ENCODE measurements around the gene TRAPPC10. TPM values are rescaled to one million over a fixed set of nuclear protein-coding genes. Genes with fewer than 3 reads are reported as not detected.

The TRAPPC10 gene
- total and polyA plus RNA-seq, 5 donors from 2014 or later = 13.5 to 132 (median 17.9) TPM

DNA sequence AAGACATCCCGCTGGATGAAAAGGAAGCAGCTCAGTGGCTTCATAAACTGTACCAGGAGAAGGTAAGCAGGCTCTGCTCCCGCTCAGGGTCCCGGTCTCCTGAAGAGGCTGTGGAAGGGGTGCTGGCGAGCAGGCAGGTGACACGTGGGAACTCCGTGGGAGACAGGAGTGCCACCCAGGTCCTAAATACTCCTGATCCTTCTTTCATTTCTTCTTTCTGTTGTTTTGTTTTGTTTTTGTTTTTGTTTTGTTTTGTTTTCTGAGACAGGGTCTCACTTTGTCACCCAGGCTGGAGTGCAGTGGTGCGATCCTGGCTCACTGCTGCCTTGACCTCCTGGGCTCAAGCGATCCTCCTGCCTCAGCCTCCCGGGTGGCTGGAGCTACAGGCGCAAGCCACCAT, 34.0 kb upstream of the TRAPPC10 start:
- DNase-seq (no peak), ATAC-seq (ENCODE audit: low read depth in 2 of 2) (no peak)
- Histone ChIP-seq H3K4me1 (ENCODE audit: control insufficient read depth, insufficient read depth, low read length, poor library complexity, severe bottlenecking) (no peaks in the 10 kb centered on the region), H3K27ac (ENCODE audit: insufficient read depth, low read length, poor library complexity, severe bottlenecking) (no peak overlapping the region), H3K27me3 (ENCODE audit: control insufficient read depth, insufficient read depth, low read length) (no peaks in the 10 kb centered on the region), H3K9me3 (ENCODE audit: control insufficient read depth in 2 of 2, low read length in 2 of 2) (no peaks in the 10 kb centered on the region), H3K36me3 (ENCODE audit: control insufficient read depth, insufficient read depth, low read length) (peaks cover 18% of the 10 kb centered on the region), H3K4me3 (ENCODE audit: low read depth, low read length) (no peak overlapping the region)
- Mint-ChIP-seq H3K4me1 (peaks cover 5 to 15% (median 6%) of the 10 kb centered on the region in 4 donors), H3K36me3 (peaks cover 4% of the 10 kb centered on the region), H3K9me3 (no peaks in the 10 kb centered on the region), H3K4me3 (no peak overlapping the region), H3K27ac (no peak overlapping the region), H3K27me3 (no peaks in the 10 kb centered on the region)

DNA sequence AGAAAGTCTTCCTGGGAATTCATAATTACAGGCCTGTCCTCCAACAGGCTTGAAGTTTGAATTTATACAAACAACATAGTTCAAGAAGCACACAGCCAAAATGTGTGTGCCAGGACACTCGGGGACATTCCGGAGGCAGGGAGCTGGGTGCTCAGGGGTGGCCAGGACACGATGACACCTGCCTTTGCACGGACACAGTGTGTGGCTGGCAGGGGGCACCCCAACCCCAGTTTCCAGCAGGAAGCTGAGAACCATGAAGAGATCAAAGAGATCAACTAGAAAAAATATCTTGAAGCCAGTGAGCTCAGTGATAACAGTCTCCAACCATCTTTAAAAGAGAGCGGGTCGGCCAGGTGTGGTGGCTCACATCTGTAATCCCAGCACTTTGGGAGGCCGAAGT, 32.5 kb upstream of the TRAPPC10 start:
- Mint-ChIP-seq H3K36me3 (peaks cover 11% of the 10 kb centered on the region), H3K27ac (no peak overlapping the region), H3K4me3 (no peak overlapping the region), H3K9me3 (no peaks in the 10 kb centered on the region), H3K4me1 (peaks cover 0 to 9% (median 3%) of the 10 kb centered on the region in 4 donors), H3K27me3 (no peaks in the 10 kb centered on the region)
- Histone ChIP-seq H3K9me3 (ENCODE audit: control insufficient read depth in 2 of 2, low read length in 2 of 2) (no peaks in the 10 kb centered on the region), H3K4me3 (ENCODE audit: low read depth, low read length) (no peak overlapping the region), H3K4me1 (ENCODE audit: control insufficient read depth, insufficient read depth, low read length, poor library complexity, severe bottlenecking) (no peaks in the 10 kb centered on the region), H3K27ac (ENCODE audit: insufficient read depth, low read length, poor library complexity, severe bottlenecking) (no peak overlapping the region), H3K36me3 (ENCODE audit: control insufficient read depth, insufficient read depth, low read length) (peaks cover 18% of the 10 kb centered on the region), H3K27me3 (ENCODE audit: control insufficient read depth, insufficient read depth, low read length) (no peaks in the 10 kb centered on the region)
- DNase-seq (no peak), ATAC-seq (ENCODE audit: low read depth in 2 of 2) (no peak)

- Mint-ChIP-seq H3K27ac (no peak overlapping the region), H3K9me3 (no peaks in the 10 kb centered on the region)
Measured at GRCh38 chr21:43981151-43981870, 30.8 kb upstream of the TRAPPC10 start.

DNA sequence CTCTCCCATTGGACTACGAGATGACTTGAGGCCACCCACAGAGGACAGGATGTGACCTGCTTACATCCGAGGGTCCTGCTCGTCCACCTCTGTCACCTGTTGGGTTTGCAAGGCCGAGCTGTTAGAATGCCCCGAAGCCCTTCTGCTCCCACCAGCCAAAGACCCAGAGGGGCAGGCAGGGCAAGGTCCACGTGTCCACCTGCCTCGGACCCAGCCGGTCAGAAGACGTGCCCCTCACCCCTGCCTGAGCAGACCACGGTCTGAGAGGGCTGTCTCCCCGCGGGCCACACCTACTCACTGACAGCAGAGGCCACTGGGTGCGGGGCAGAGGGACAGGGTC, 30.3 kb upstream of the TRAPPC10 start:
- Histone ChIP-seq H3K9me3 (ENCODE audit: control insufficient read depth in 2 of 2, low read length in 2 of 2) (no peaks in the 10 kb centered on the region), H3K27ac (ENCODE audit: insufficient read depth, low read length, poor library complexity, severe bottlenecking) (no peak overlapping the region), H3K36me3 (ENCODE audit: control insufficient read depth, insufficient read depth, low read length) (peaks cover 18% of the 10 kb centered on the region), H3K4me1 (ENCODE audit: control insufficient read depth, insufficient read depth, low read length, poor library complexity, severe bottlenecking) (peaks cover 6% of the 10 kb centered on the region), H3K4me3 (ENCODE audit: low read depth, low read length) (no peak overlapping the region), H3K27me3 (ENCODE audit: control insufficient read depth, insufficient read depth, low read length) (no peaks in the 10 kb centered on the region)
- no peaks in the 10 kb centered on the region for H3K9me3 Mint-ChIP-seq
- no peaks in the 10 kb centered on the region for H3K27me3 Mint-ChIP-seq
- DNase-seq (no peak), ATAC-seq (ENCODE audit: low read depth in 2 of 2) (no peak)
- H3K36me3 Mint-ChIP-seq = peaks cover 11% of the 10 kb centered on the region
- no peak overlapping the region for H3K27ac Mint-ChIP-seq
- peaks cover 0 to 16% (median 2%) of the 10 kb centered on the region in 4 donors for H3K4me1 Mint-ChIP-seq
- H3K4me3 Mint-ChIP-seq = no peak overlapping the region

More at GRCh38 chr21:43981151-43981870, 30.8 kb upstream of the TRAPPC10 start:
- H3K27ac ChIP-seq (ENCODE audit: insufficient read depth, low read length, poor library complexity, severe bottlenecking) = no peak overlapping the region
- DNase-seq = no peak
- peaks cover 6% of the 10 kb centered on the region for H3K4me1 ChIP-seq (ENCODE audit: control insufficient read depth, insufficient read depth, low read length, poor library complexity, severe bottlenecking)
- H3K4me3 ChIP-seq (ENCODE audit: low read depth, low read length) = no peak overlapping the region
- Mint-ChIP-seq H3K4me1 (peaks cover 0 to 11% (median 2%) of the 10 kb centered on the region in 4 donors), H3K36me3 (peaks cover 11% of the 10 kb centered on the region), H3K4me3 (no peak overlapping the region), H3K27me3 (no peaks in the 10 kb centered on the region)
- no peaks in the 10 kb centered on the region for H3K27me3 ChIP-seq (ENCODE audit: control insufficient read depth, insufficient read depth, low read length)
- H3K9me3 ChIP-seq (ENCODE audit: control insufficient read depth in 2 of 2, low read length in 2 of 2) = no peaks in the 10 kb centered on the region
- no peak for ATAC-seq (ENCODE audit: low read depth in 2 of 2)
- H3K36me3 ChIP-seq (ENCODE audit: control insufficient read depth, insufficient read depth, low read length) = peaks cover 18% of the 10 kb centered on the region

DNA sequence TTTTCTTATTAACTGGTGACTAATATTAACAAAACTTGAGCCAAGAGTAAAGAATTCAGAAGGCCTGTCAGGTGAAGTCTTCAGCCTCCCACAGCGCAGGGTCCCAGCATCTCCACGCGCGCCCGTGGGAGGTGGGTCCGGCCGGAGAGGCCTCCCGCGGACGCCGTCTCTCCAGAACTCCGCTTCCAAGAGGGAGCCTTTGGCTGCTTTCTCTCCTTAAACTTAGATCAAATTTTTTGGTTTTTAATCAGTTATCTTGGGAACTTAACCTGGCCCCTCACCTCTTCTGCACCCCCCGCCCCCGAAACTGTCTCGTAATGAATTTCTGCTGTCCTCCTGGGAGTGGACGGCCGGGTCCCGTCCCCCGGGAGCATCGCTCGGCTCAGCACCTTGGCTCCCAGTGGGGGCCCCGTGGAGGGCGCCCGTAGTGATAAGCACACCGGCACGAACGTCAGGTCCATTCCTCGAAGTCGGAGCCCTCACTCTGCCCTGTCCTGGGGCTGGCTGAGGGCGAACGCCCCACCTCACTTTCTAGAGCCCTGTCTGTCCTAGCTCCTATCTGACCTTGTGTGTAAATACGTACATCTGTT, 29.5 kb upstream of the TRAPPC10 start:
- H3K36me3 ChIP-seq (ENCODE audit: control insufficient read depth, insufficient read depth, low read length) = peaks cover 18% of the 10 kb centered on the region
- peaks cover 11% of the 10 kb centered on the region for H3K36me3 Mint-ChIP-seq
- H3K27me3 ChIP-seq (ENCODE audit: control insufficient read depth, insufficient read depth, low read length) = no peaks in the 10 kb centered on the region
- H3K9me3 ChIP-seq (ENCODE audit: control insufficient read depth in 2 of 2, low read length in 2 of 2) = no peaks in the 10 kb centered on the region
- H3K9me3 Mint-ChIP-seq = no peaks in the 10 kb centered on the region
- H3K27ac Mint-ChIP-seq = no peak overlapping the region
- DNase-seq (no peak), ATAC-seq (ENCODE audit: low read depth in 2 of 2) (no peak)
- no peak overlapping the region for H3K4me3 ChIP-seq (ENCODE audit: low read depth, low read length)
- no peak overlapping the region for H3K4me3 Mint-ChIP-seq
- H3K27ac ChIP-seq (ENCODE audit: insufficient read depth, low read length, poor library complexity, severe bottlenecking) = no peak overlapping the region
- H3K4me1 Mint-ChIP-seq = peaks cover 0 to 16% (median 2%) of the 10 kb centered on the region in 4 donors
- peaks cover 6% of the 10 kb centered on the region for H3K4me1 ChIP-seq (ENCODE audit: control insufficient read depth, insufficient read depth, low read length, poor library complexity, severe bottlenecking)
- no peaks in the 10 kb centered on the region for H3K27me3 Mint-ChIP-seq

DNA sequence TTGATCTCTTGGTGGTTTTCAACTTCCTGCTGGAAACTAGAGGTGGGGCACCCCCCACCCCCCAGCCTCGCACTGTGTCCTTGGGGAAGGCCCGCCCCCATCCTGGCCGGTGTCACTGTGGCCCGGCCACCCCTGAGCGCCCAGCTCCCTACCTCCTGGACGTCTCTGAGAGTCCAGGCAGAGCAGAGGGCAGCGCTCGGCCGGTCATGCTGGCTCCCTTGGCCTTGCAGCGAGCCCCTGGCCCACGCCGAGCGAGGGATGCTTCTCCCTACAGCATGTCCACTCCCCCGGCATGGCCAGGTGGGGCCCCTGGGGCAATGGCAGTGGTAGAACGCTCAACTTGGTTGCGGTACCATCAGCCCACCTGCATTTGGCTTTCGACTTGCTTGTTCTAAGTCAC, 28.7 kb upstream of the TRAPPC10 start:
- DNase-seq = no peak
- peaks cover 0 to 16% (median 2%) of the 10 kb centered on the region in 4 donors for H3K4me1 Mint-ChIP-seq
- Histone ChIP-seq H3K36me3 (ENCODE audit: control insufficient read depth, insufficient read depth, low read length) (peaks cover 15% of the 10 kb centered on the region), H3K4me1 (ENCODE audit: control insufficient read depth, insufficient read depth, low read length, poor library complexity, severe bottlenecking) (peaks cover 6% of the 10 kb centered on the region), H3K27me3 (ENCODE audit: control insufficient read depth, insufficient read depth, low read length) (no peaks in the 10 kb centered on the region), H3K4me3 (ENCODE audit: low read depth, low read length) (no peak overlapping the region), H3K9me3 (ENCODE audit: control insufficient read depth in 2 of 2, low read length in 2 of 2) (no peaks in the 10 kb centered on the region), H3K27ac (ENCODE audit: insufficient read depth, low read length, poor library complexity, severe bottlenecking) (no peak overlapping the region)
- no peaks in the 10 kb centered on the region for H3K9me3 Mint-ChIP-seq
- no peaks in the 10 kb centered on the region for H3K27me3 Mint-ChIP-seq
- H3K36me3 Mint-ChIP-seq = peaks cover 11% of the 10 kb centered on the region
- H3K4me3 Mint-ChIP-seq = no peak overlapping the region
- ATAC-seq (ENCODE audit: low read depth in 2 of 2) = no peak
- peak overlapping the region in 1 of 3 donors; percentile 18 for H3K27ac Mint-ChIP-seq

GRCh38 chr21:43983860-43984420, 28.2 kb upstream of the TRAPPC10 start:
- Histone ChIP-seq H3K36me3 (ENCODE audit: control insufficient read depth, insufficient read depth, low read length) (peaks cover 14% of the 10 kb centered on the region), H3K27me3 (ENCODE audit: control insufficient read depth, insufficient read depth, low read length) (no peaks in the 10 kb centered on the region), H3K4me1 (ENCODE audit: control insufficient read depth, insufficient read depth, low read length, poor library complexity, severe bottlenecking) (peaks cover 6% of the 10 kb centered on the region), H3K4me3 (ENCODE audit: low read depth, low read length) (no peak overlapping the region), H3K9me3 (ENCODE audit: control insufficient read depth in 2 of 2, low read length in 2 of 2) (no peaks in the 10 kb centered on the region), H3K27ac (ENCODE audit: insufficient read depth, low read length, poor library complexity, severe bottlenecking) (no peak overlapping the region)
- peaks cover 11% of the 10 kb centered on the region for H3K36me3 Mint-ChIP-seq
- no peaks in the 10 kb centered on the region for H3K27me3 Mint-ChIP-seq
- H3K9me3 Mint-ChIP-seq = no peaks in the 10 kb centered on the region
- H3K27ac Mint-ChIP-seq = peak overlapping the region in 1 of 3 donors; percentile 56
- peaks cover 0 to 16% (median 2%) of the 10 kb centered on the region in 4 donors for H3K4me1 Mint-ChIP-seq
- no peak overlapping the region for H3K4me3 Mint-ChIP-seq
- ATAC-seq (ENCODE audit: low read depth in 2 of 2) (no peak), DNase-seq (no peak)
